GM10248 (cell line): ENCODE measurements around the gene SPTB.

Experiments
- CTCF ChIA-PET: fragments of 300-600 bp; sonication (Branson Sonifier 250); formaldehyde crosslinking; extraction: SDS; loops from one replicate; lab custom pipeline; 2021; ENCODE audit warnings: antibody characterized with exemption; lab: Yijun Ruan, JAX
- POLR2A ChIA-PET: fragments of 350-650 bp; sonication (Branson Sonifier 250); formaldehyde crosslinking; extraction: SDS; loops from one replicate; lab custom pipeline; 2020; ENCODE audit warnings: antibody characterized with exemption; lab: Yijun Ruan, JAX
- DNase-seq: peaks from one replicate; pipeline ENCODE4 v3.0.0; 2012; ENCODE audit errors: extremely low spot score
- CTCF ChIP-seq: IDR thresholded peaks from 2 replicates; pipeline ENCODE4 v1.5.1; 2012; ENCODE audit warnings: mild to moderate bottlenecking, low read depth; ENCODE audit errors: extremely low read depth, missing control alignments, control extremely low read depth

SPTB gene

GRCh38 chr14:64877846-64878245, 1.9 kb downstream of the SPTB start:
- ChIA-PET CTCF (interaction anchor here (1.2 to 7.1 kb wide), 3 partner anchors 13 to 76 kb away, joined by 3 to 93 read pairs (median 9); no protein-coding TSS in a partner anchor), POLR2A (no interaction called here)
- no peak for TF ChIP-seq CTCF
- DNase-seq = no peak

GRCh38 chr14:64875350-64875749, 4.4 kb downstream of the SPTB start:
- ChIA-PET POLR2A (no interaction called here), CTCF (interaction anchor here (1.0 to 1.2 kb wide), 2 partner anchors 10 to 17 kb away, joined by 3 read pairs; no protein-coding TSS in a partner anchor)
- TF ChIP-seq CTCF = no peak
- no peak for DNase-seq

GRCh38 chr14:64873506-64874219, 6.0 kb downstream of the SPTB start:
- no peak for DNase-seq
- no peak for TF ChIP-seq CTCF
- ChIA-PET CTCF (no interaction called here), POLR2A (no interaction called here)

- no peak for TF ChIP-seq CTCF
- CTCF ChIA-PET = no interaction called here
- DNase-seq = no peak
- POLR2A ChIA-PET = no interaction called here
Observed at GRCh38 chr14:64871344-64871743, 8.4 kb downstream of the SPTB start.

- ChIA-PET POLR2A (no interaction called here), CTCF (interaction anchor here (1.1 to 2.0 kb wide), 3 partner anchors 11 to 13 kb away, joined by 3 to 5 read pairs (median 4); no protein-coding TSS in a partner anchor)
- no peak for TF ChIP-seq CTCF
- DNase-seq = no peak
Observed at GRCh38 chr14:64870160-64870559, 9.5 kb downstream of the SPTB start.

GRCh38 chr14:64868841-64869240, 10.9 kb downstream of the SPTB start:
- no peak for DNase-seq
- ChIA-PET CTCF (interaction anchor here (1.2 to 2.0 kb wide), 5 partner anchors 9 to 46 kb away, joined by 4 to 13 read pairs (median 5); no protein-coding TSS in a partner anchor), POLR2A (no interaction called here)
- TF ChIP-seq CTCF = no peak
